Adipocyte (in vitro differentiated cells): ENCODE data around the gene AFP.

Experiments used
- DNase-seq: peaks from one replicate; pipeline ENCODE4 v3.0.0-alpha.2; 2015; ENCODE audit warnings: low read depth
- H3K27me3 ChIP-seq: replicated peaks from 2 replicates; pipeline ENCODE4 v1.7.0; 2013; ENCODE audit warnings: mild to moderate bottlenecking, low read length, moderate library complexity; ENCODE audit not compliant: control insufficient read depth, insufficient read depth
- H3K36me3 ChIP-seq: 2 replicates; pipeline ENCODE4 v1.7.0; 2013; ENCODE audit warnings: low read length, mild to moderate bottlenecking, moderate library complexity; ENCODE audit not compliant: control insufficient read depth, insufficient read depth, severe bottlenecking
- H3K4me1 ChIP-seq: 2 replicates; pipeline ENCODE4 v1.7.0; 2013; ENCODE audit warnings: mild to moderate bottlenecking, low read length, moderate library complexity; ENCODE audit not compliant: control insufficient read depth, insufficient read depth
- H3K4me3 ChIP-seq: 2 replicates; pipeline ENCODE4 v1.7.0; 2013; ENCODE audit warnings: mild to moderate bottlenecking, low read length, moderate library complexity
- H3K9ac ChIP-seq: 2 replicates; pipeline ENCODE4 v1.7.0; 2013; ENCODE audit warnings: mild to moderate bottlenecking, low read length, moderate library complexity
- H3K9me3 ChIP-seq: 2 replicates; pipeline ENCODE4 v1.7.0; 2013; ENCODE audit warnings: mild to moderate bottlenecking, low read length, moderate library complexity; ENCODE audit not compliant: control insufficient read depth

AFP gene

GRCh38 chr4:73477176-73477575, 41.2 kb downstream of the AFP start:
- Histone ChIP-seq H3K9ac (no peak overlapping the region), H3K27me3 (no peaks in the 10 kb centered on the region), H3K9me3 (peaks cover 22% of the 10 kb centered on the region), H3K4me1 (no peaks in the 10 kb centered on the region), H3K4me3 (no peak overlapping the region), H3K36me3 (no peaks in the 10 kb centered on the region)
- no peak for DNase-seq

- H3K4me3 ChIP-seq, result no peak overlapping the region
- H3K4me1 ChIP-seq, result no peaks in the 10 kb centered on the region
- peaks cover 8% of the 10 kb centered on the region for H3K9me3 ChIP-seq
- no peak for DNase-seq
- H3K27me3 ChIP-seq, result no peaks in the 10 kb centered on the region
- no peak overlapping the region for H3K9ac ChIP-seq
- H3K36me3 ChIP-seq, result no peaks in the 10 kb centered on the region
Observed at GRCh38 chr4:73479323-73479722, 43.3 kb downstream of the AFP start.

- DNase-seq, result no peak
- H3K9me3 ChIP-seq, result no peaks in the 10 kb centered on the region
- no peak within 1 kb of the TSS for H3K4me3 ChIP-seq
- H3K36me3 ChIP-seq, result no peaks in the 10 kb centered on the region
- no peaks in the 10 kb centered on the region for H3K4me1 ChIP-seq
- no peak within 1 kb of the TSS for H3K9ac ChIP-seq
- no peaks in the 10 kb centered on the region for H3K27me3 ChIP-seq
Observed at GRCh38 chr4:73481358-73481757, 45.3 kb downstream of the AFP start, which contains the start of gene AFM. TSS of gene AFM (plus strand) at chr4:73481745. CDS start at chr4:73481776, 31 bp downstream.

- Histone ChIP-seq H3K4me3 (no peak overlapping the region), H3K9me3 (no peaks in the 10 kb centered on the region), H3K36me3 (no peaks in the 10 kb centered on the region), H3K27me3 (no peaks in the 10 kb centered on the region), H3K9ac (no peak overlapping the region), H3K4me1 (no peaks in the 10 kb centered on the region)
- no peak for DNase-seq
Observed at GRCh38 chr4:73485085-73485484, 49.1 kb downstream of the AFP start.

DNA sequence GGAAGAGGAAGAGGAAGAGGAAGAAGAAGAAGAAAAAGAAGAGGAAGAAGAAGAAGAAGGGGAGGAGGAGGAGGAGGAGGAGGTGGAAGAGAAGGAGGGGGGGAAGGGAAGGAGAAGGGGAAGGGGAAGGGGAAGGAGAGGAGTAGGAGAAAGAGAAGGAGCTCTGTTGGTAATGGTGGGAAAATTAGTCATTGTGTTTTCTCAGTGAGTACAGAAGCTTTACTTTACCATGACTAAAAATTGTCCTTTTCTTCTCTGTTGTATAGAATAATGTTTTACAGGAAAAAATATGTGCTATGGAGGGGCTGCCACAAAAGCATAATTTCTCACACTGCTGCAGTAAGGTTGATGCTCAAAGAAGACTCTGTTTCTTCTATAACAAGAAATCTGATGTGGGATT, 49.6 kb downstream of the AFP start:
- Histone ChIP-seq H3K9ac (no peak overlapping the region), H3K36me3 (no peaks in the 10 kb centered on the region), H3K4me1 (no peaks in the 10 kb centered on the region), H3K4me3 (no peak overlapping the region), H3K27me3 (no peaks in the 10 kb centered on the region), H3K9me3 (no peaks in the 10 kb centered on the region)
- no peak for DNase-seq

DNA sequence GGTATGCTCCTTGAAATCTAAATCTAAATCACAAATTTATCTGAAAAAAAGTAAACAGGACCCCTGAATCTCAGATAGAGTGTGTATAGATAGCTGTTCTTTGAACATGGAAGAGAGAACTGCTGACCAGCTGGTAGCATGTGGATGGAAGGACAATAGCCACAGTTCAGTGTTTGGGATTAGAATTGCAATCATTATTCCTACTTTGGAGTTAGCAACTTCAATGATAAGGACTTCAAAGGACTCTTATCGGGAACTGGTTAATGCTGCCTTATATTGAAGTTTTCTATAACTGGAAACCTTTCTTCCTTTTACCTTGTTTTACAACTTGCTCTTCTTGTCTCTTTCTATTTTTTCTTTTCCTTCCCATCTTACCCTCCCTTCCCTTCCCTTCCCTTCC, 50.5 kb downstream of the AFP start:
- DNase-seq, result no peak
- Histone ChIP-seq H3K4me1 (no peaks in the 10 kb centered on the region), H3K4me3 (no peak overlapping the region), H3K9ac (no peak overlapping the region), H3K9me3 (no peaks in the 10 kb centered on the region), H3K27me3 (no peaks in the 10 kb centered on the region), H3K36me3 (no peaks in the 10 kb centered on the region)

DNA sequence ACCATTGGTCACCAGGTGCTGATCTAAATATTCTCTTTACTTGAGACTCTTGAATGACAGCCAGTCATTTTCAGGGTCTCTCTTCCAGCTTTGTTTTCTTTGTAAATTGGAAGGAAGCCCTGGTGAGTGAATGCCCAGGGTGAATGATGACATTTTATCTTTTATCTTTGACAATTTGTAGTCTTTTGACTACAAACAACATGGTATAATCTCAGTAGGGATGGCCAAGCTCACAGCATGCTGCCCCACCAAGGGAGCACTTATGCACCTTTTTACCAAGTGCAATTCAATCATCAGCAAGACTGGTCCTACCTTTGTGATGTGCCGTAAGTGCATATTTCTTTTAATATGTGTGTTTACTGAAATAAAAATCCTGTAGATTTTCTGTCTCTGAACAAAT, 51.2 kb downstream of the AFP start:
- no peak for DNase-seq
- Histone ChIP-seq H3K9me3 (no peaks in the 10 kb centered on the region), H3K9ac (no peak overlapping the region), H3K27me3 (no peaks in the 10 kb centered on the region), H3K36me3 (no peaks in the 10 kb centered on the region), H3K4me3 (no peak overlapping the region), H3K4me1 (no peaks in the 10 kb centered on the region)

DNA sequence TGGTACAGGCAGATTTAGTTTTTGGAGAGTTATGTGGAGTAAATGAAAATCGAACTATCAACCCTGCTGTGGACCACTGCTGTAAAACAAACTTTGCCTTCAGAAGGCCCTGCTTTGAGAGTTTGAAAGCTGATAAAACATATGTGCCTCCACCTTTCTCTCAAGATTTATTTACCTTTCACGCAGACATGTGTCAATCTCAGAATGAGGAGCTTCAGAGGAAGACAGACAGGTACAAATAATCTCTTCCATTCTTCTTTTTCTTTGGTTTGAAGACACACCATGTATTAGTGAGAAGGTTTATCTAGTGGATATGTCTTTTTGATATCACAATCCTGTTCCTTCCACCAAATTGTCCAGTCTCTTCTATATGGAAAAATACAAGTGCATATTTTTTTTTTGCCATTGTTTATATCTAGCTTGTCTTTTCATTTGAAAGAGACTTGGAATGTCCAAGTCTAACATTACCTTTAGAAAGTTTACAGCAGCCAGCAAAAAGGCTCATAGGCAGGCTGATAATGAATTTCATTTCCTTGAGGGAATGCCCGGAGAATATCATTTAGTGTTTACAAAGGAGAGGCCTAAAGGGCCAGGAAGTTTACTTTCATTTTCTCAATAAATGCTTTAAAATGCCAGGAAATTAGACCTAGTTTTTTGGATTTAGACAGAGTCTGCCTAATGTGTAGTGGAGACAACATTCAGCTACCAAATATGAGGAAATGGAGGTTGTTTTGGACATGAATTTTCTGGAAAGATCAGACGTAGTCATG, 64.2 kb downstream of the AFP start:
- no peaks in the 10 kb centered on the region for H3K4me1 ChIP-seq
- peak; percentile 9 for DNase-seq
- H3K9ac ChIP-seq, result peak overlapping the region; percentile 32
- no peaks in the 10 kb centered on the region for H3K36me3 ChIP-seq
- H3K9me3 ChIP-seq, result no peaks in the 10 kb centered on the region
- H3K27me3 ChIP-seq, result no peaks in the 10 kb centered on the region
- peak overlapping the region; percentile 41 for H3K4me3 ChIP-seq

DNA sequence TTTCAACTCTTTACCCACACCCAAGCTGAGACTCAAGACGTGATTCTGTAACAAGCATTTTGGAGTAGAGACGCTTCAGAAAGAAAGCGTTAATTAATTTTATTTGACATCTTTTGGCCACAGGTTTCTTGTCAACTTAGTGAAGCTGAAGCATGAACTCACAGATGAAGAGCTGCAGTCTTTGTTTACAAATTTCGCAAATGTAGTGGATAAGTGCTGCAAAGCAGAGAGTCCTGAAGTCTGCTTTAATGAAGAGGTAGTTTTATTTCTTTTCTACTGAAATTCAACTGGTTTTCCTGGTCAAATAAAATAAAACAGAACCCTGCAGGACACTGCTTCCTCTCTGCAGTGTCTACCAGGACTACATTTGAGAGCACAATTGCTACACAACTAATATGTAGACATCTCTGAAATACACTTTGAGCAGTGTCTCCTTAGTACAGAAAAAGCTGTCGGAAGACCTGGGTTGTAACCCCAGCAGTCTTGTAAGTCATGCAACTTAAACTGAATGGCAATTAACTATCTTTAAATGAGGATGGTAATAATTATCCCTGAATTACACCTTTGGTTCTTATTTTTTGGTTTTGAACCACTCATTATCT, 65.7 kb downstream of the AFP start:
- Histone ChIP-seq H3K4me3 (no peak overlapping the region), H3K9ac (no peak overlapping the region), H3K27me3 (no peaks in the 10 kb centered on the region), H3K9me3 (no peaks in the 10 kb centered on the region), H3K36me3 (no peaks in the 10 kb centered on the region), H3K4me1 (no peaks in the 10 kb centered on the region)
- DNase-seq, result no peak

- Histone ChIP-seq H3K27me3 (no peaks in the 10 kb centered on the region), H3K4me3 (no peak overlapping the region), H3K4me1 (no peaks in the 10 kb centered on the region), H3K9me3 (no peaks in the 10 kb centered on the region), H3K36me3 (no peaks in the 10 kb centered on the region), H3K9ac (no peak overlapping the region)
- DNase-seq, result no peak
Observed at GRCh38 chr4:73505567-73505966, 69.5 kb downstream of the AFP start.
